H9 (cell line): ENCODE data around the gene DCANP1. TPM values are rescaled to one million over a fixed set of nuclear protein-coding genes. Genes with fewer than 3 reads are reported as not detected.

Source experiments
- DNase-seq: peaks from one replicate; pipeline ENCODE4 v3.0.0-alpha.2; 2017
- H2AFZ ChIP-seq: one replicate; pipeline ENCODE4 v1.6.1; 2013; ENCODE audit warnings: mild to moderate bottlenecking, low read length, control low read depth, moderate library complexity
- H2AK5ac ChIP-seq: 2 replicates; pipeline ENCODE4 v1.6.1; 2013; ENCODE audit warnings: low read length, control low read depth, mixed read lengths; ENCODE audit not compliant: insufficient read length
- H2BK120ac ChIP-seq: one replicate; pipeline ENCODE4 v1.6.1; 2013; ENCODE audit warnings: low read depth, mild to moderate bottlenecking, low read length, control low read depth, inconsistent platforms; ENCODE audit not compliant: poor library complexity, severe bottlenecking
- H2BK12ac ChIP-seq: 2 replicates; pipeline ENCODE4 v1.6.1; 2013; ENCODE audit warnings: low read length, control low read depth, mixed read lengths, low read depth; ENCODE audit not compliant: insufficient read length
- H2BK15ac ChIP-seq: 2 replicates; pipeline ENCODE4 v1.6.1; 2013; ENCODE audit warnings: low read depth, low read length, control low read depth
- H2BK20ac ChIP-seq: one replicate; pipeline ENCODE4 v1.6.1; 2013; ENCODE audit warnings: low read depth, mild to moderate bottlenecking, low read length, control low read depth, inconsistent platforms; ENCODE audit not compliant: poor library complexity, severe bottlenecking
- H2BK5ac ChIP-seq: 2 replicates; pipeline ENCODE4 v1.6.1; 2013; ENCODE audit warnings: low read length, control low read depth, mixed read lengths; ENCODE audit not compliant: insufficient read length
- H3K14ac ChIP-seq: 2 replicates; pipeline ENCODE4 v1.6.1; 2013; ENCODE audit warnings: low read length, control low read depth; ENCODE audit not compliant: insufficient read depth
- H3K18ac ChIP-seq: 2 replicates; pipeline ENCODE4 v1.6.1; 2013; ENCODE audit warnings: low read depth, mild to moderate bottlenecking, mixed read lengths, low read length, control low read depth; ENCODE audit not compliant: insufficient read length
- H3K23ac ChIP-seq: 2 replicates; pipeline ENCODE4 v1.6.1; 2013; ENCODE audit warnings: low read length, control low read depth, mixed read lengths, low read depth; ENCODE audit not compliant: insufficient read length
- H3K23me2 ChIP-seq: 2 replicates; pipeline ENCODE4 v1.6.1; 2013; ENCODE audit warnings: low read depth, mild to moderate bottlenecking, mixed read lengths, low read length, control low read depth; ENCODE audit not compliant: insufficient read length, poor library complexity, severe bottlenecking
- H3K27ac ChIP-seq: 2 replicates; pipeline ENCODE4 v1.5.1; 2013; ENCODE audit warnings: low read length, control low read depth, mixed read lengths, low read depth; ENCODE audit not compliant: insufficient read length
- H3K27me3 ChIP-seq: 2 replicates; pipeline ENCODE4 v1.6.1; 2013; ENCODE audit warnings: low read length, control low read depth, inconsistent platforms; ENCODE audit not compliant: insufficient read depth
- H3K4ac ChIP-seq: 2 replicates; pipeline ENCODE4 v1.6.1; 2013; ENCODE audit warnings: low read depth, mild to moderate bottlenecking, control low read depth, inconsistent platforms, low read length, moderate library complexity
- H3K4me1 ChIP-seq: 2 replicates; pipeline ENCODE4 v1.6.1; 2013; ENCODE audit warnings: low read length, control low read depth, inconsistent platforms; ENCODE audit not compliant: insufficient read depth
- H3K4me2 ChIP-seq: 2 replicates; pipeline ENCODE4 v1.6.1; 2013; ENCODE audit warnings: low read length, control low read depth, mixed read lengths; ENCODE audit not compliant: insufficient read length, insufficient read depth
- H3K56ac ChIP-seq: 2 replicates; pipeline ENCODE4 v1.6.1; 2013; ENCODE audit warnings: low read depth, mild to moderate bottlenecking, mixed read lengths, low read length, control low read depth; ENCODE audit not compliant: insufficient read length
- H3K79me1 ChIP-seq: 2 replicates; pipeline ENCODE4 v1.6.1; 2013; ENCODE audit warnings: low read depth, mild to moderate bottlenecking, moderate library complexity, low read length, control low read depth, inconsistent platforms; ENCODE audit not compliant: insufficient read depth, poor library complexity, severe bottlenecking
- H3K79me2 ChIP-seq: 2 replicates; pipeline ENCODE4 v1.6.1; 2013; ENCODE audit warnings: low read length, control low read depth, inconsistent platforms; ENCODE audit not compliant: insufficient read depth
- H3K9ac ChIP-seq: 2 replicates; pipeline ENCODE4 v1.6.1; 2013; ENCODE audit warnings: low read length, control low read depth, mixed read lengths; ENCODE audit not compliant: insufficient read length; ENCODE audit errors: extremely low read depth
- H3K9me3 ChIP-seq: one replicate; pipeline ENCODE4 v1.6.1; 2013; ENCODE audit warnings: low read depth, low read length, inconsistent platforms; ENCODE audit not compliant: control insufficient read depth
- H3T11ph ChIP-seq: one replicate; pipeline ENCODE4 v1.6.1; 2013; ENCODE audit warnings: mild to moderate bottlenecking, low read length, control low read depth, inconsistent platforms
- H4K20me1 ChIP-seq: one replicate; pipeline ENCODE4 v1.6.1; 2013; ENCODE audit not compliant: control insufficient read depth, insufficient read length, insufficient read depth
- H4K5ac ChIP-seq: 2 replicates; pipeline ENCODE4 v1.6.1; 2013; ENCODE audit warnings: low read depth, mild to moderate bottlenecking, mixed read lengths, low read length, control low read depth; ENCODE audit not compliant: insufficient read length
- H4K8ac ChIP-seq: replicated peaks from 2 replicates; pipeline ENCODE4 v1.6.1; 2013; ENCODE audit warnings: low read length, control low read depth, mixed read lengths, low read depth; ENCODE audit not compliant: insufficient read length
- H4K91ac ChIP-seq: 2 replicates; pipeline ENCODE4 v1.6.1; 2013; ENCODE audit warnings: low read depth, mild to moderate bottlenecking, moderate library complexity, mixed read lengths, low read length, control low read depth; ENCODE audit not compliant: insufficient read length
- H3K27ac Mint-ChIP-seq, 3 experiments: 2 replicates in 2 of 3; 3 replicates in 1 of 3; pipeline ENCODE4 v1.8.0; 2020 to 2021; ENCODE audit warnings: mixed read lengths in 3 of 3, mild to moderate bottlenecking in 1 of 3, moderate library complexity in 1 of 3
- H3K27me3 Mint-ChIP-seq: 2 replicates; pipeline ENCODE4 v1.8.0; 2021; ENCODE audit warnings: low read depth, mild to moderate bottlenecking, moderate library complexity, mixed read lengths
- H3K36me3 Mint-ChIP-seq, 3 experiments: 2 replicates in 2 of 3; 3 replicates in 1 of 3; pipeline ENCODE4 v1.8.0; 2020 to 2021; ENCODE audit warnings: low read depth in 3 of 3, mixed read lengths in 3 of 3; ENCODE audit not compliant: insufficient read depth in 1 of 3
- H3K4me1 Mint-ChIP-seq, 2 experiments: 2 replicates each; pipeline ENCODE4 v1.8.0; 2020; ENCODE audit warnings: mixed read lengths in 2 of 2
- H3K4me3 Mint-ChIP-seq, 2 experiments: 2 replicates in 1 of 2; 3 replicates in 1 of 2; pipeline ENCODE4 v1.8.0; 2020 to 2021; ENCODE audit warnings: mild to moderate bottlenecking in 2 of 2, mixed read lengths in 2 of 2, moderate library complexity in 1 of 2
- H3K9me3 Mint-ChIP-seq, 2 experiments: 2 replicates in 1 of 2; 3 replicates in 1 of 2; pipeline ENCODE4 v1.8.0; 2020; ENCODE audit warnings: mild to moderate bottlenecking in 2 of 2, mixed read lengths in 2 of 2, moderate library complexity in 1 of 2
- CTCF ChIP-seq: fragments of 200-600 bp; sonication (generic); conservative IDR thresholded peaks from 3 replicates; pipeline ENCODE4 v1.8.0; 2021; ENCODE audit warnings: antibody characterized with exemption, mild to moderate bottlenecking
- WGBS: extraction: QIAGEN DNeasy Blood & Tissue Kit; methylation state at CpG from one replicate; pipeline ENCODE4 v1.1.7; 2013; ENCODE audit warnings: missing lambda C conversion rate, low lambda C conversion rate, mixed read lengths; ENCODE audit not compliant: insufficient read length; ENCODE audit errors: extremely low coverage; 5-methylcytosine and 5-hydroxymethylcytosine counted together
- total RNA-seq: library from RNA; stranded (reverse); gene quantifications from 2 replicates; pipeline ENCODE4 v1.2.1, GENCODE V29; 2021

The DCANP1 gene
- total RNA-seq, 1 experiment from 2014 or later, result not detected

GRCh38 chr5:135487839-135488514 lies 40.8 kb upstream of the DCANP1 start:
- Histone ChIP-seq H3K79me1 (no peaks in the 10 kb centered on the region), H2AFZ (no peak overlapping the region), H2BK12ac (no peak overlapping the region), H3K56ac (no peak overlapping the region), H3K9me3 (no peaks in the 10 kb centered on the region), H2AK5ac (no peak overlapping the region), H2BK20ac (no peak overlapping the region), H4K5ac (no peak overlapping the region), H2BK120ac (no peak overlapping the region), H3K79me2 (no peaks in the 10 kb centered on the region), H3K23me2 (peaks cover 24% of the 10 kb centered on the region), H3K27ac (no peak overlapping the region), H3K27me3 (peaks cover 78% of the 10 kb centered on the region), H4K8ac (no peak overlapping the region), H3K4me1 (peaks cover 2% of the 10 kb centered on the region; the same call in 1 of the 2 replicates), H3K4me2 (no peak overlapping the region), H2BK15ac (no peak overlapping the region), H4K20me1 (no peaks in the 10 kb centered on the region), H3K4ac (no peak overlapping the region), H4K91ac (no peak overlapping the region), H3K14ac (no peak overlapping the region), H2BK5ac (no peak overlapping the region), H3K23ac (no peak overlapping the region), H3T11ph (no peak overlapping the region), H3K18ac (no peak overlapping the region), H3K9ac (no peak overlapping the region)
- Mint-ChIP-seq H3K36me3 (0 out of 7 replicates have a peak, but pooled peaks cover 0 to 2% (median 0%) of the 10 kb centered on the region in 3 experiments), H3K9me3 (peaks cover 2 to 3% of the 10 kb centered on the region in 2 experiments; a peak in 1 of 5 replicates), H3K27me3 (no peaks in the 10 kb centered on the region), H3K4me1 (peaks cover 50 to 61% of the 10 kb centered on the region in 2 experiments), H3K4me3 (peak overlapping the region in 1 of 2 experiments; percentile 84; a peak in 3 of 5 replicates), H3K27ac (no peak overlapping the region)
- no peak for DNase-seq
- no peak; the same call in 2 of the 3 replicates for TF ChIP-seq CTCF
- WGBS, result no CpG with 5 or more reads among the region's 11 CpGs
